A549 treated with CORT108297 at 1 μM for 4 hours (cell line): Measurements from ENCODE around the gene TMCC1. TPM values are rescaled to one million over a fixed set of nuclear protein-coding genes. Genes with fewer than 3 reads are reported as not detected.

Experiments used
- total RNA-seq: library from RNA; stranded (reverse); fragments of 200-300 nt; extraction: Qiagen RNA extraction; gene quantifications from 5 replicates; pipeline ENCODE4 v1.2.3, GENCODE V29; 2022

The TMCC1 gene
- total RNA-seq: 10.7 to 15.7 TPM (median 11.3 TPM) in 5 replicates

DNA sequence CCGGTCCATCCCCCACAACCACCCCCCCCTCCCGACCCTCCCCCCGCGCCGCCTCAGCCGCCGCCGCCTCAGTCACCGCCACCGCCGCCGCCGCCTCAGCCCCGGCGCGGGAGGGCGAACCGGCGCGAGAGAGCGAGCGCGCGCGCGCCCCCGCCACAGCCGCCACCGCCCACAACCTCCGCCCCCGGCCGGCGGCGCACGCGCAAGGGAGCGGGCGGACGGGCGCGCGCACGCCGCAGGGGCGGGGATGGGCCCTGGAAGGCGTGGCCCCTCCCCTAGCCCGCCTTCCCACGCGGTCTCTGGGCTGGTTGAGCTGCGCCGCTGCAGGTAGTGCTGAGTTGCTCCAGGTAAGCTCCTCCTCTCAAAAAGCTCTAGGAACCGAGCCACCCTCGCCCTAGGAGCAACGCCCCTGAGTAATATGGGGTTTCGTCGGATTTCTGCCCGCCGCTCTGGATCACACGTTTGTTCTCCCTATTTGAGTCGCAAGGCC is at the start of gene TMCC1:
TMCC1 (minus strand) TSS at position 131 of the 490 bp plus-strand sequence.

DNA sequence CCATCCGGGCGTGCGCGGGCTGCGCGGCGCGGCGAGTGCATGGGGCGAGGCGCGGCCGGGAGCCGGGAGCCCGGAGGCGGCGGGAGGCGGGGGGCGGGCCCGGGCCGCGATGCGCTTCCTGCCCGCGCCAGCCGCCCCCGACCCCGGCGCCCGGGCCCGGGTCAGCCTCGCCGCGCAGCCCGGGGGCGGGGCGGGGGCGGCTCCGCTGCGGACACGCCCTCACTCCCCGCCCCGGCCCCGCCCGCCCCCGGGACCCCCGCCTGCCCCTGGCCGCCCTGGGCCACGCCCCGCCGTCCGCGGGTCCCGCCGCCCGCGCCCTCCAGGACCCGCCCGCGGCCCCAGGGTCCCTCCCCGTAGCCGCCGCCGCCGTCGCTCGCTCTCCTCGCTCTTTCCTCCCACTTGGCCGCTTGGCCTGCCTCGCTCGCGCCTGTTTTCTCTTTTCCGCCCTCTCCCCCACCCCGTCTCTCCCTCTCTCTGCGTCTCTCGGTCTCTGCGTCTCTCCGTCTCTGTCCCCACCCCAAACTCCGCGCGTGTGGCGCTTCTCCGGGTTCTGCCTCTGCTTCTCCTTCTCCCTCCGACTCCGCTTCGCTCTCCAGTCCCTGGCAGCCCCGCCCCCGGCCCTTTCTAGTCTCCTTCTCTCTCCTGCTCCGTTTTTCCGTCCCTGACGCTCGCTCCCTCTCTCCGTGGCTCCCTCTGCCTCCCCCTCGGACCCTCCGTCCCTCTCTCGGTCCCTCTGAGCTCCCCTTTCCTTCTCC is 286.7 kb downstream of the TMCC1 start, which contains the start of gene PLXND1:
PLXND1 (minus strand) TSS at position 41 of the 755 bp plus-strand sequence; CDS start at position 4, 37 bp downstream.

Other genes starting within 250 kb of the TMCC1 start
- not detected in 5 replicates for gene TRH, start 81.0 kb upstream of the TMCC1 start, total RNA-seq
- not detected in 5 replicates for gene ALG1L2, start 188.1 kb upstream of the TMCC1 start, total RNA-seq